Adrenal gland (tissue), 12 donors: Measurements from ENCODE around the gene DAAM2. TPM values are rescaled to one million over a fixed set of nuclear protein-coding genes. Genes with fewer than 3 reads are reported as not detected.

ENCODE experiments used
- DNase-seq, 7 donors: peaks; one replicate each; pipeline ENCODE4 v3.0.0-alpha.2; 2019 to 2020
- H3K27ac ChIP-seq, 5 donors: fragments of 200-600 bp; sonication (generic) in 4 of 5; 1 replicate in 3 of 5; 2 replicates in 2 of 5; pipeline versions ENCODE4 v1.5.1 to v1.8.0; 2016 to 2020; ENCODE audit warnings: mild to moderate bottlenecking in 1 of 5
- H3K27me3 ChIP-seq: fragments of 200-600 bp; 2 replicates; pipeline ENCODE4 v1.8.0; 2021
- H3K36me3 ChIP-seq, 2 donors: fragments of 200-600 bp; replicated peaks in 1 of 2; 1 replicate in 1 of 2; 2 replicates in 1 of 2; pipeline versions ENCODE4 v1.5.1 to v1.8.0; 2018 to 2022
- H3K4me1 ChIP-seq, 2 donors: fragments of 200-600 bp; replicated peaks in 1 of 2; 1 replicate in 1 of 2; 2 replicates in 1 of 2; pipeline versions ENCODE4 v1.5.1 to v1.8.0; 2018 to 2021
- H3K4me3 ChIP-seq, 4 donors: fragments of 200-600 bp; sonication (generic) in 3 of 4; one replicate each; pipeline ENCODE4 v1.5.1; 2016 to 2018
- H3K9me3 ChIP-seq, 3 donors: fragments of 200-600 bp; sonication (generic) in 1 of 3; replicated peaks in 1 of 3; 1 replicate in 2 of 3; 2 replicates in 1 of 3; pipeline versions ENCODE4 v1.5.1 to v1.8.0; 2016 to 2021
- CTCF ChIP-seq, 6 experiments: fragments of 450-650 bp in 4 of 6; fragments of 200-600 bp in 2 of 6; sonication (generic) in 1 of 6; IDR thresholded peaks; 1 replicate in 5 of 6; 2 replicates in 1 of 6; pipeline versions ENCODE4 v1.5.1 to v1.8.0; 2016 to 2021; ENCODE audit warnings: antibody characterized with exemption in 6 of 6, mild to moderate bottlenecking in 2 of 6, moderate library complexity in 1 of 6
- POLR2A ChIP-seq, 2 donors: fragments of 450-650 bp; IDR thresholded peaks; one replicate each; pipeline ENCODE4 v1.6.1; 2017; ENCODE audit warnings: antibody characterized with exemption in 2 of 2, mild to moderate bottlenecking in 2 of 2, moderate library complexity in 1 of 2
- WGBS, 4 donors: extraction: QIAGEN DNeasy Blood & Tissue Kit in 2 of 4; methylation state at CpG; one replicate each; pipeline versions ENCODE4 v1.1.5 to v1.1.7; 2013 to 2017; 5-methylcytosine and 5-hydroxymethylcytosine counted together
- intact Hi-C, 2 donors: fragments of 100-400 bp; cut with DNase I; formaldehyde crosslinking; loops; one replicate each; pipeline versions ENCODE4 v1.14.1 to v1.15.0; 2022 to 2023
- polyA plus RNA-seq, 3 donors: library from polyadenylated mRNA; stranded (reverse); fragments of 200-250 nt in 2 of 3; fragments of 350-450 nt in 1 of 3; fragmentation: Illumina TruSeq in 1 of 3; extraction: RNeasy Lipid Tissue Mini Kit (QIAGEN cat#74804) in 1 of 3; gene quantifications; one replicate each; pipeline ENCODE4 v1.2.3, GENCODE V29; 2013 to 2014
- total RNA-seq, 9 donors: library from RNA; depleted of rRNA in 4 of 9; stranded (reverse); fragments of >200 nt in 4 of 9; fragments of 120-200 nt in 1 of 9; fragmentation: NEBNext Ultra II Directional in 1 of 9; extraction: Animal tissue kit (Norgen Biotek cat#: 25700) in 1 of 9; gene quantifications; one replicate each; pipeline versions ENCODE4 v1.1.0 to v1.2.4, GENCODE V29; 2013 to 2023
- donor health status: healthy with polysubstance abuse.
- donor health status: Bipolar disorder and iron deficiency.
- donor health status: DM: yes; HTN: yes; CAD: no.
- donor health status: DM: no; HTN: no; CAD: no.
- donor health status: DM: no; HTN: no; CAD: no.
- donor health status: DM: yes; HTN: yes; CAD: no.

The DAAM2 gene
- total and polyA plus RNA-seq, 12 donors = 28.1 to 72.1 (median 53.2) TPM

- WGBS, 4 donors = 82 to 97% (median 93%) methylated on average over 4 to 5 of the region's 5 CpGs
- Histone ChIP-seq H3K27me3 (no peaks in the 10 kb centered on the region), H3K4me1 (no peaks in the 10 kb centered on the region), H3K4me3 (no peak overlapping the region), H3K27ac (no peak overlapping the region), H3K9me3 (no peaks in the 10 kb centered on the region), H3K36me3 (peaks cover 0 to 14% of the 10 kb centered on the region in 2 donors)
- intact Hi-C loops = loop anchor here in 1 of 2 donors (2.0 kb wide), 1 partner anchor 15 kb away; no protein-coding TSS in a partner anchor
- DNase-seq = no peak
- no peak for TF ChIP-seq POLR2A (IDR thresholded peaks at IDR 0.05)
- no peak for TF ChIP-seq CTCF (IDR thresholded peaks at IDR 0.05)
Measured at GRCh38 chr6:39907871-39908575, 115.8 kb downstream of the DAAM2 start.

GRCh38 chr6:39908838-39909583, 116.8 kb downstream of the DAAM2 start:
- H3K9me3 ChIP-seq = no peaks in the 10 kb centered on the region
- no peaks in the 10 kb centered on the region for H3K27me3 ChIP-seq
- H3K4me3 ChIP-seq = no peak overlapping the region
- WGBS, 4 donors = 80 to 91% (median 87%) methylated on average over 13 of the region's 13 CpGs
- no peak overlapping the region for H3K27ac ChIP-seq
- H3K4me1 ChIP-seq = no peaks in the 10 kb centered on the region
- TF ChIP-seq POLR2A (IDR thresholded peaks at IDR 0.05) = no peak
- no peak for TF ChIP-seq CTCF (IDR thresholded peaks at IDR 0.05)
- no peak for DNase-seq
- peaks cover 0 to 24% of the 10 kb centered on the region in 2 donors for H3K36me3 ChIP-seq
- intact Hi-C loops = loop anchor here in 1 of 2 donors (2.0 kb wide), 1 partner anchor 14 kb away; no protein-coding TSS in a partner anchor

GRCh38 chr6:39909701-39910100, 117.5 kb downstream of the DAAM2 start:
- Histone ChIP-seq H3K4me3 (no peak overlapping the region), H3K4me1 (no peaks in the 10 kb centered on the region), H3K27ac (no peak overlapping the region), H3K36me3 (peaks cover 0 to 30% of the 10 kb centered on the region in 2 donors), H3K27me3 (no peaks in the 10 kb centered on the region), H3K9me3 (no peaks in the 10 kb centered on the region)
- intact Hi-C loops = loop anchor here in 1 of 2 donors (2.0 kb wide), 1 partner anchor 13 kb away; no protein-coding TSS in a partner anchor
- TF ChIP-seq POLR2A (IDR thresholded peaks at IDR 0.05) = no peak
- DNase-seq = no peak
- 94 to 100% (median 96%) methylated on average over 3 to 5 of the region's 5 CpGs for WGBS, 4 donors

GRCh38 chr6:39910164-39910563, 118.0 kb downstream of the DAAM2 start:
- Histone ChIP-seq H3K9me3 (no peaks in the 10 kb centered on the region), H3K4me1 (no peaks in the 10 kb centered on the region), H3K27me3 (no peaks in the 10 kb centered on the region), H3K27ac (no peak overlapping the region), H3K4me3 (no peak overlapping the region), H3K36me3 (peaks cover 0 to 34% of the 10 kb centered on the region in 2 donors)
- no peak for TF ChIP-seq CTCF (IDR thresholded peaks at IDR 0.05)
- TF ChIP-seq POLR2A (IDR thresholded peaks at IDR 0.05) = no peak
- DNase-seq = no peak
- intact Hi-C loops = no loop called here
